ENCODE data around the gene OPCML. TPM values are rescaled to one million over a fixed set of nuclear protein-coding genes. Genes with fewer than 3 reads are reported as not detected.

OPCML gene
- total and polyA plus RNA-seq, 2 experiments from 2014 or later = 0.21 to 0.51 TPM

DNA sequence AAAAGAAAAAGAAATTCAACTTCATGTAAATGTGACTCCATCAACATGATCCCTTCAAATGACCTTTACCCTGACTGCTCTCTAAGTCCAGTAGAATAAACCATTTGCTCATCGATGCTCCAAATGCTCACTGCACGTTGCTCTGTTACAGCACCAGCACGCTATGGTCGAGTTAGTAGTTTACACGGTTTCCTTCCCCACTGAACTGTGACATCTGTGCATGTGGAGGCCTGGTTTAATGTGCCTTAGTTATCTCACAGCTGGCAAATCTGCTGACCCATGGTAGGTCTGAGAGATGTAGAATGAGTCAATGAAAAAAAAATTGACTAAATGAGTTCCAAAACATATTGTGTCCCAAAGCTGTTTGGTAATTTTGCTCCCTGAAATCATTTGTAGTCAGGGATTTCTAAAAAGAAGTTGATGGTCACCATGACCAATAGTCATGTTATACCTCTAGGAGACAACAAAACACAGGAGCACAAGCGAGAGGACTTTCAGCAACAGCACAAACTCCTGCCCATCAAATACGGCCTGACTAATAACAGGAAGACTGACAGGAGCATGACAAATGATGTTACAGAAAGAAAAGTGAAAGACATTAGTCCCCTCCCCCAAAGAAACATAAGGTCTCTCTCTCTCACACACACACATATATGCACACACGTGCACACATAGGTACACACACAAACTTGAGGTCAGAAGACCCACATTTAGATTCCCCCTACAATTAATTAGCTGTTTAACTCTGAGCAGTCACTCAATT, 624.5 kb downstream of the OPCML start:
- no peak overlapping the region for H3K27ac ChIP-seq
- TF ChIP-seq, protein P1, sequence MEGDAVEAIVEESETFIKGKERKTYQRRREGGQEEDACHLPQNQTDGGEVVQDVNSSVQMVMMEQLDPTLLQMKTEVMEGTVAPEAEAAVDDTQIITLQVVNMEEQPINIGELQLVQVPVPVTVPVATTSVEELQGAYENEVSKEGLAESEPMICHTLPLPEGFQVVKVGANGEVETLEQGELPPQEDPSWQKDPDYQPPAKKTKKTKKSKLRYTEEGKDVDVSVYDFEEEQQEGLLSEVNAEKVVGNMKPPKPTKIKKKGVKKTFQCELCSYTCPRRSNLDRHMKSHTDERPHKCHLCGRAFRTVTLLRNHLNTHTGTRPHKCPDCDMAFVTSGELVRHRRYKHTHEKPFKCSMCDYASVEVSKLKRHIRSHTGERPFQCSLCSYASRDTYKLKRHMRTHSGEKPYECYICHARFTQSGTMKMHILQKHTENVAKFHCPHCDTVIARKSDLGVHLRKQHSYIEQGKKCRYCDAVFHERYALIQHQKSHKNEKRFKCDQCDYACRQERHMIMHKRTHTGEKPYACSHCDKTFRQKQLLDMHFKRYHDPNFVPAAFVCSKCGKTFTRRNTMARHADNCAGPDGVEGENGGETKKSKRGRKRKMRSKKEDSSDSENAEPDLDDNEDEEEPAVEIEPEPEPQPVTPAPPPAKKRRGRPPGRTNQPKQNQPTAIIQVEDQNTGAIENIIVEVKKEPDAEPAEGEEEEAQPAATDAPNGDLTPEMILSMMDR (IDR thresholded peaks at IDR 0.05; ENCODE audit: low read depth, low read length) = no peak
- no peaks in the 10 kb centered on the region for H3K9me3 ChIP-seq (ENCODE audit: low read depth)
- no peak overlapping the region for H3K4me3 ChIP-seq
- H3K27me3 ChIP-seq = no peaks in the 10 kb centered on the region
- H3K36me3 ChIP-seq = no peaks in the 10 kb centered on the region
- no peak for DNase-seq (ENCODE audit: low read depth in 1 of 2, low spot score in 1 of 2)
- peaks cover 14% of the 10 kb centered on the region for H3K4me1 ChIP-seq (ENCODE audit: low read depth)

DNA sequence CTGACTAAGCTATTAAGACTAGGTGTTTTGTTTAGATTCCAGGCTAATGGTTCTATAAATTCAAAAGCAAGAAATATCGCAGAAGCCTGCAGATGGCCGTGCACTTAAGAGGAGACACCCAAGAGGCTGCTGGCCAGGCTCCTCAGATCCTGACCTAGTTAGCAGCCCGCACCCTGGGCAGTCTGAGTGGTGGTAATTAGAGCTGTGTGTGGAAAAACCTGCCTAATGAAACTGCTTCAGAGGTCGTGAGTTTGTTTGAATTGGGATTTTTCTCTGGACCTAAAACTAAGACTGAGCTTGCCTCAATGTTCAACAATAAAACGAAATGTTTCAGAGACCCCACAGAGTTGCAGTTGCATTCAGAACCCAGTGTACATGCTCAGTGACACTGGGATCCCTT, 627.7 kb downstream of the OPCML start:
- Histone ChIP-seq H3K27me3 (no peaks in the 10 kb centered on the region), H3K9me3 (ENCODE audit: low read depth) (no peaks in the 10 kb centered on the region), H3K27ac (no peak overlapping the region), H3K36me3 (no peaks in the 10 kb centered on the region), H3K4me1 (ENCODE audit: low read depth) (peaks cover 6% of the 10 kb centered on the region), H3K4me3 (no peak overlapping the region)
- no peak for DNase-seq (ENCODE audit: low read depth in 1 of 2, low spot score in 1 of 2)
- TF ChIP-seq, protein P1 (IDR thresholded peaks at IDR 0.05; ENCODE audit: low read depth, low read length) = no peak

DNA sequence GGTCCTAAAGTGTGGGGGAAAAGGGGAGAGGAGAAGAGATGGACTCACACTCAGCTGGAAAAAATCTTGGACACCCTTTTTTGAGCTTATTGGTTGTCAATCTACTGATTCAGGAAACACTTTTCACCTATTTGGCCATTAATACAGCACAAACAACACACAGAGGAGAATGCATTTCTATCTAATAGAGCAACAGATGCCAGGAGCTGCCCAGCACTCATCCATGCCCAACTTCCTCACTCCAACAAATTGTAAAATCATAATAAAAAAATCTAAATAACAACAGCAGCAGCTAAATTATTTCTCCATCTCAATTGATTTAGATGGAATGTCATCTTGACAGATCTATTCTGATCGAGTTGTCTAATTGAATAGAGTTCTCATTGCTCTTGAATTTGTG, 628.2 kb downstream of the OPCML start:
- DNase-seq (ENCODE audit: low read depth in 1 of 2, low spot score in 1 of 2) = no peak
- no peaks in the 10 kb centered on the region for H3K36me3 ChIP-seq
- H3K4me3 ChIP-seq = no peak overlapping the region
- TF ChIP-seq, protein P1 (IDR thresholded peaks at IDR 0.05; ENCODE audit: low read depth, low read length) = no peak
- H3K27me3 ChIP-seq = no peaks in the 10 kb centered on the region
- no peak overlapping the region for H3K27ac ChIP-seq
- no peaks in the 10 kb centered on the region for H3K9me3 ChIP-seq (ENCODE audit: low read depth)
- H3K4me1 ChIP-seq (ENCODE audit: low read depth) = peaks cover under 1% of the 10 kb centered on the region

DNA sequence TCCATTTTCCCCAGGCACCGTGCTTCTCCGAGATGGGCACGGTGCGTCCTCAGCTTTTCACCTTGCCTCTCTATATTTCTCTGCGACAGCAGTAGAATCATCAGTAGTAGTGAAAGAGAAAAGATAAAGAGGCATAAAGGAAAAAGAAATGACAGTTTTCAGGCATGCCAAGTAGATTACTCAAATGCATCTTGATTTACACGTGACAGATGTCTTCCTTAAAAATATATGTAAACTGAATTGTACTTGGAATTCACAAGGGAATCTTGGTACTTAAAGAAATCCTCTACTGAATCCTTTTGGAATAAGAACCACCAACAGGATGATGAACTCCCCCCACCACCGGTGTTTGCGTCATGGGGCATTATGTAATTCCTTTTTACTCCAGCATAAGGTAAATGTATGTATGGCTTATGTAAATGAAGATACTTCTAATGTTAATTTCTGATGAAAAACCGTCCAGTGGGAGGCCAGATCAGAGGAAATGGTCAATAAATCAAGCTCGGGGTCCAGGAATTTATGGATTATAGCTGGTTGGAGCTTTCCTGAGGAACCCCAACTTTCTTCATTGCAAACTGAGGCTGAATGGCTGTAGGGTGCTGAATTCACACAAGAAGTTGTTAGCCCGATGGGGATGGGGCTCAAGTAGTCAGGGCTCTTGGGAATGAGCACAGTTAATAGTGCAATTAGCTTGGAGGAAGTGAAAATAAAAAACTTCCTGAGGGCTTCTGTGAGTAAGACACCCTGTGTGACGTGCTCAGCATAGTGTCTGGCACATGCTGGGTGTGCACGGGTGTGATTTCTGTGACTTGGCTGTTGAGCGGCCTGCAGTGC, 630.4 kb downstream of the OPCML start:
- H3K9me3 ChIP-seq (ENCODE audit: low read depth) = no peaks in the 10 kb centered on the region
- TF ChIP-seq, protein P1 (IDR thresholded peaks at IDR 0.05; ENCODE audit: low read depth, low read length) = no peak
- no peak for DNase-seq (ENCODE audit: low read depth in 1 of 2, low spot score in 1 of 2)
- H3K27ac ChIP-seq = no peak overlapping the region
- H3K4me3 ChIP-seq = no peak overlapping the region
- H3K36me3 ChIP-seq = no peaks in the 10 kb centered on the region
- no peaks in the 10 kb centered on the region for H3K27me3 ChIP-seq
- H3K4me1 ChIP-seq (ENCODE audit: low read depth) = no peaks in the 10 kb centered on the region

DNA sequence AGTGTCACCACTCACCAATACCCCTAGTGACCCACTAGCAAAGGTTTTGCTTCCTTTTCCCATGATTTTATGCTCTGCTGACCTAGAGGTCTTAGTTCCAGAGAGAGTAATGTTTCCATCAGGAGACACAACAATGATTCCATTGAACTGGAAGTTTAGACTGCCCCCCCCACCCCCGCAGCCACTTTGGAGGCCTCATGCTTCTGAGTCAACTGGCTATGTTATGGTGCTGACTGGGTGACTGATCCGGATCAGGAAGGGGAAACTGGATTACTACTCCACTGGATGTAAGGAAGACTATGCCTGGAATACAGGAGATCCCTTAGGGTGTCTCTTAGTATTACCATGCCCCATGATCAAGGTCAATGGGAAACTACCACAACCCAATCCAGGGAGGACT, 633.6 kb downstream of the OPCML start:
- Histone ChIP-seq H3K27ac (no peak overlapping the region), H3K27me3 (no peaks in the 10 kb centered on the region), H3K4me1 (ENCODE audit: low read depth) (peaks cover 4% of the 10 kb centered on the region), H3K4me3 (no peak overlapping the region), H3K9me3 (ENCODE audit: low read depth) (no peaks in the 10 kb centered on the region), H3K36me3 (no peaks in the 10 kb centered on the region)
- DNase-seq (ENCODE audit: low read depth in 1 of 2, low spot score in 1 of 2) = no peak
- TF ChIP-seq, protein P1 (IDR thresholded peaks at IDR 0.05; ENCODE audit: low read depth, low read length) = no peak

All from cardiac muscle cell (in vitro differentiated cells and primary cell).